CD4-positive, alpha-beta memory T cell (primary cell): ENCODE measurements around the gene C16orf46. TPM values are rescaled to one million over a fixed set of nuclear protein-coding genes. Genes with fewer than 3 reads are reported as not detected.
A peak's percentile ranks its signal among the peaks of the same experiment; 100 is the strongest.

Experiments
- CTCF ChIA-PET: fragments of 350-600 bp; sonication (Branson Sonifier 250); formaldehyde crosslinking; loops from one replicate; lab custom pipeline; 2021; ENCODE audit warnings: inconsistent platforms; ENCODE audit not compliant: partially characterized antibody; lab: Charles Lee
- POLR2A ChIA-PET: fragments of 350-600 bp; sonication (Branson Sonifier 250); formaldehyde crosslinking; loops from one replicate; lab custom pipeline; 2021; ENCODE audit not compliant: partially characterized antibody; lab: Charles Lee
- DNase-seq, 5 donors: peaks; one replicate each; pipeline versions ENCODE4 v3.0.0 to v3.0.0-alpha.2; 2020 to 2022; ENCODE audit warnings: mixed read lengths in 1 of 5
- H3K27ac ChIP-seq: one replicate; pipeline ENCODE4 v1.7.0; 2013; ENCODE audit warnings: low read depth, low read length
- H3K27me3 ChIP-seq: 2 replicates; pipeline ENCODE4 v1.7.0; 2013; ENCODE audit warnings: mild to moderate bottlenecking, low read length, moderate library complexity; ENCODE audit not compliant: insufficient read depth
- H3K36me3 ChIP-seq: 2 replicates; pipeline ENCODE4 v1.7.0; 2013; ENCODE audit warnings: mild to moderate bottlenecking, low read length, moderate library complexity; ENCODE audit not compliant: insufficient read depth
- H3K4me1 ChIP-seq: 2 replicates; pipeline ENCODE4 v1.7.0; 2013; ENCODE audit warnings: mild to moderate bottlenecking, low read length, moderate library complexity; ENCODE audit not compliant: insufficient read depth
- H3K4me3 ChIP-seq, 2 donors: one replicate each; pipeline ENCODE4 v1.7.0; 2013; ENCODE audit warnings: low read length in 2 of 2, mild to moderate bottlenecking in 1 of 2
- H3K9me3 ChIP-seq, 2 donors: one replicate each; pipeline ENCODE4 v1.7.0; 2013; ENCODE audit warnings: low read length in 2 of 2, control low read depth in 1 of 2; ENCODE audit not compliant: control insufficient read depth in 1 of 2
- H3K27ac Mint-ChIP-seq, 7 donors: one replicate each; pipeline ENCODE4 v1.8.0; 2020 to 2021; ENCODE audit warnings: mixed read lengths in 7 of 7, mild to moderate bottlenecking in 6 of 7, inconsistent platforms in 3 of 7, moderate library complexity in 3 of 7
- H3K27me3 Mint-ChIP-seq, 2 donors: one replicate each; pipeline ENCODE4 v1.8.0; 2020 to 2021; ENCODE audit warnings: mixed read lengths in 2 of 2
- H3K36me3 Mint-ChIP-seq, 2 donors: one replicate each; pipeline ENCODE4 v1.8.0; 2020 to 2021; ENCODE audit warnings: mixed read lengths in 2 of 2, inconsistent platforms in 1 of 2, mild to moderate bottlenecking in 1 of 2
- H3K4me1 Mint-ChIP-seq, 4 donors: one replicate each; pipeline ENCODE4 v1.8.0; 2020 to 2021; ENCODE audit warnings: mixed read lengths in 4 of 4, mild to moderate bottlenecking in 1 of 4
- H3K4me3 Mint-ChIP-seq, 8 donors: one replicate each; pipeline ENCODE4 v1.8.0; 2020 to 2021; ENCODE audit warnings: mixed read lengths in 8 of 8, mild to moderate bottlenecking in 7 of 8, moderate library complexity in 6 of 8, inconsistent platforms in 3 of 8
- H3K9me3 Mint-ChIP-seq, 8 donors: one replicate each; pipeline ENCODE4 v1.8.0; 2020 to 2021; ENCODE audit warnings: mixed read lengths in 8 of 8, mild to moderate bottlenecking in 5 of 8, inconsistent platforms in 3 of 8, moderate library complexity in 1 of 8
- intact Hi-C: fragments of 100-400 bp; cut with micrococcal nuclease; formaldehyde crosslinking; loops from one replicate; pipeline ENCODE4 v1.15.1; 2023
- polyA plus RNA-seq, 2 donors: library from polyadenylated mRNA; unstranded; fragments of 300-500 nt; fragmentation: Illumina TruSeq; gene quantifications; one replicate each; pipeline ENCODE4 v1.2.3, GENCODE V29; 2021
- total RNA-seq, 2 experiments: library from RNA; stranded (reverse); gene quantifications; one replicate each; pipeline ENCODE4 v1.2.3, GENCODE V29; 2021

C16orf46 gene
- total and polyA plus RNA-seq, 4 experiments from 2014 or later, result 0.29 to 0.49 TPM; not detected in 2

GRCh38 chr16:81014672-81015071 lies 62.4 kb downstream of the C16orf46 start:
- Mint-ChIP-seq H3K9me3 (peaks cover 0 to 1% (median 0%) of the 10 kb centered on the region in 8 donors), H3K36me3 (peaks cover 9 to 10% of the 10 kb centered on the region in 2 donors), H3K4me3 (no peak overlapping the region), H3K27ac (peak overlapping the region in 1 of 7 donors; percentile 57), H3K27me3 (no peaks in the 10 kb centered on the region), H3K4me1 (peaks cover 3 to 4% (median 4%) of the 10 kb centered on the region in 4 donors)
- Histone ChIP-seq H3K4me1 (no peaks in the 10 kb centered on the region), H3K9me3 (no peaks in the 10 kb centered on the region), H3K4me3 (no peak overlapping the region), H3K27ac (no peak overlapping the region), H3K36me3 (peaks cover 4% of the 10 kb centered on the region), H3K27me3 (no peaks in the 10 kb centered on the region)
- POLR2A ChIA-PET, result interaction anchor here (1.6 kb wide), 1 partner anchor 22 kb away, joined by 4 read pairs; no protein-coding TSS in a partner anchor
- no peak for DNase-seq
- intact Hi-C loops, result no loop called here
- CTCF ChIA-PET, result interaction anchor here (0.8 to 2.1 kb wide), 2 partner anchors 11 to 21 kb away, joined by 3 to 13 read pairs; partner anchors contain the start of gene ATMIN

- Histone ChIP-seq H3K9me3 (no peaks in the 10 kb centered on the region), H3K27me3 (no peaks in the 10 kb centered on the region), H3K4me1 (peaks cover 6% of the 10 kb centered on the region), H3K4me3 (no peak overlapping the region), H3K36me3 (no peaks in the 10 kb centered on the region), H3K27ac (no peak overlapping the region)
- intact Hi-C loops, result no loop called here
- no peak for DNase-seq
- peak overlapping the region in 1 of 7 donors; percentile 60 for H3K27ac Mint-ChIP-seq
- ChIA-PET CTCF (no interaction called here), POLR2A (no interaction called here)
- peaks cover 6 to 10% of the 10 kb centered on the region in 2 donors for H3K36me3 Mint-ChIP-seq
- peaks cover 0 to 1% (median 0%) of the 10 kb centered on the region in 8 donors for H3K9me3 Mint-ChIP-seq
- H3K27me3 Mint-ChIP-seq, result no peaks in the 10 kb centered on the region
- no peak overlapping the region for H3K4me3 Mint-ChIP-seq
- peaks cover 4 to 12% (median 7%) of the 10 kb centered on the region in 4 donors for H3K4me1 Mint-ChIP-seq
Observed at GRCh38 chr16:81012974-81013373, 64.1 kb downstream of the C16orf46 start.

Other genes with a start within 250 kb of the C16orf46 start
- gene CMC2, start 70.4 kb downstream of the C16orf46 start, total RNA-seq, result 10 to 100 TPM; 39.7 to 39.9 TPM
- gene CMC2, start 70.4 kb downstream of the C16orf46 start, polyA plus RNA-seq, result 100 to 1,000 TPM; 109 to 154 TPM
- 1 to 10 TPM; 3.4 to 4.0 TPM for gene CENPN, start 70.0 kb downstream of the C16orf46 start, total RNA-seq
- 1 to 10 TPM; 2.9 to 3.9 TPM for gene CENPN, start 70.0 kb downstream of the C16orf46 start, polyA plus RNA-seq
- gene ATMIN, start 41.4 kb downstream of the C16orf46 start, total RNA-seq, result 10 to 100 TPM; 39.3 to 45.4 TPM
- 10 to 100 TPM; 26.1 to 46.3 TPM for gene ATMIN, start 41.4 kb downstream of the C16orf46 start, polyA plus RNA-seq
- gene GCSH, start 19.2 kb upstream of the C16orf46 start, total RNA-seq, result 1 to 10 TPM; 3.5 to 4.9 TPM
- 1 to 10 TPM; 4.7 to 8.0 TPM for gene GCSH, start 19.2 kb upstream of the C16orf46 start, polyA plus RNA-seq
- not detected for gene BCO1, start 161.5 kb upstream of the C16orf46 start, total RNA-seq
- gene BCO1, start 161.5 kb upstream of the C16orf46 start, polyA plus RNA-seq, result not detected
- gene GAN, start 237.7 kb upstream of the C16orf46 start, total RNA-seq, result 10 to 100 TPM in 1 of 2 experiments, 1 to 10 TPM in 1; 9.5 to 10.8 TPM
- gene GAN, start 237.7 kb upstream of the C16orf46 start, polyA plus RNA-seq, result 1 to 10 TPM in 1 of 2 donors, under 1 TPM in 1; 0.97 to 2.8 TPM